ENCODE measurements around the gene KCNIP3.

GRCh38 chr2:95336406-95336805 is 39.3 kb downstream of the KCNIP3 start:
- TF ChIP-seq, protein P1, sequence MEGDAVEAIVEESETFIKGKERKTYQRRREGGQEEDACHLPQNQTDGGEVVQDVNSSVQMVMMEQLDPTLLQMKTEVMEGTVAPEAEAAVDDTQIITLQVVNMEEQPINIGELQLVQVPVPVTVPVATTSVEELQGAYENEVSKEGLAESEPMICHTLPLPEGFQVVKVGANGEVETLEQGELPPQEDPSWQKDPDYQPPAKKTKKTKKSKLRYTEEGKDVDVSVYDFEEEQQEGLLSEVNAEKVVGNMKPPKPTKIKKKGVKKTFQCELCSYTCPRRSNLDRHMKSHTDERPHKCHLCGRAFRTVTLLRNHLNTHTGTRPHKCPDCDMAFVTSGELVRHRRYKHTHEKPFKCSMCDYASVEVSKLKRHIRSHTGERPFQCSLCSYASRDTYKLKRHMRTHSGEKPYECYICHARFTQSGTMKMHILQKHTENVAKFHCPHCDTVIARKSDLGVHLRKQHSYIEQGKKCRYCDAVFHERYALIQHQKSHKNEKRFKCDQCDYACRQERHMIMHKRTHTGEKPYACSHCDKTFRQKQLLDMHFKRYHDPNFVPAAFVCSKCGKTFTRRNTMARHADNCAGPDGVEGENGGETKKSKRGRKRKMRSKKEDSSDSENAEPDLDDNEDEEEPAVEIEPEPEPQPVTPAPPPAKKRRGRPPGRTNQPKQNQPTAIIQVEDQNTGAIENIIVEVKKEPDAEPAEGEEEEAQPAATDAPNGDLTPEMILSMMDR (IDR thresholded peaks at IDR 0.05), result no peak
- no peak for TF ChIP-seq POLR2A (IDR thresholded peaks at IDR 0.05)
- no peak for TF ChIP-seq POLR2AphosphoS5 (IDR thresholded peaks at IDR 0.05; ENCODE audit: insufficient read depth in 1 of 2, low read depth in 1 of 2)

Measured in vagina (tissue), 2 donors.